H9 (cell line): ENCODE data around the gene ITIH4. TPM values are rescaled to one million over a fixed set of nuclear protein-coding genes. Genes with fewer than 3 reads are reported as not detected.

ENCODE experiments used
- DNase-seq: peaks from one replicate; pipeline ENCODE4 v3.0.0-alpha.2; 2017
- H2AFZ ChIP-seq: one replicate; pipeline ENCODE4 v1.6.1; 2013; ENCODE audit warnings: mild to moderate bottlenecking, low read length, control low read depth, moderate library complexity
- H2AK5ac ChIP-seq: 2 replicates; pipeline ENCODE4 v1.6.1; 2013; ENCODE audit warnings: low read length, control low read depth, mixed read lengths; ENCODE audit not compliant: insufficient read length
- H2BK120ac ChIP-seq: one replicate; pipeline ENCODE4 v1.6.1; 2013; ENCODE audit warnings: low read depth, mild to moderate bottlenecking, low read length, control low read depth, inconsistent platforms; ENCODE audit not compliant: poor library complexity, severe bottlenecking
- H2BK12ac ChIP-seq: 2 replicates; pipeline ENCODE4 v1.6.1; 2013; ENCODE audit warnings: low read length, control low read depth, mixed read lengths, low read depth; ENCODE audit not compliant: insufficient read length
- H2BK15ac ChIP-seq: 2 replicates; pipeline ENCODE4 v1.6.1; 2013; ENCODE audit warnings: low read depth, low read length, control low read depth
- H2BK20ac ChIP-seq: one replicate; pipeline ENCODE4 v1.6.1; 2013; ENCODE audit warnings: low read depth, mild to moderate bottlenecking, low read length, control low read depth, inconsistent platforms; ENCODE audit not compliant: poor library complexity, severe bottlenecking
- H2BK5ac ChIP-seq: 2 replicates; pipeline ENCODE4 v1.6.1; 2013; ENCODE audit warnings: low read length, control low read depth, mixed read lengths; ENCODE audit not compliant: insufficient read length
- H3K14ac ChIP-seq: 2 replicates; pipeline ENCODE4 v1.6.1; 2013; ENCODE audit warnings: low read length, control low read depth; ENCODE audit not compliant: insufficient read depth
- H3K18ac ChIP-seq: 2 replicates; pipeline ENCODE4 v1.6.1; 2013; ENCODE audit warnings: low read depth, mild to moderate bottlenecking, mixed read lengths, low read length, control low read depth; ENCODE audit not compliant: insufficient read length
- H3K23ac ChIP-seq: 2 replicates; pipeline ENCODE4 v1.6.1; 2013; ENCODE audit warnings: low read length, control low read depth, mixed read lengths, low read depth; ENCODE audit not compliant: insufficient read length
- H3K23me2 ChIP-seq: 2 replicates; pipeline ENCODE4 v1.6.1; 2013; ENCODE audit warnings: low read depth, mild to moderate bottlenecking, mixed read lengths, low read length, control low read depth; ENCODE audit not compliant: insufficient read length, poor library complexity, severe bottlenecking
- H3K27ac ChIP-seq: 2 replicates; pipeline ENCODE4 v1.5.1; 2013; ENCODE audit warnings: low read length, control low read depth, mixed read lengths, low read depth; ENCODE audit not compliant: insufficient read length
- H3K27me3 ChIP-seq: 2 replicates; pipeline ENCODE4 v1.6.1; 2013; ENCODE audit warnings: low read length, control low read depth, inconsistent platforms; ENCODE audit not compliant: insufficient read depth
- H3K4ac ChIP-seq: 2 replicates; pipeline ENCODE4 v1.6.1; 2013; ENCODE audit warnings: low read depth, mild to moderate bottlenecking, control low read depth, inconsistent platforms, low read length, moderate library complexity
- H3K4me1 ChIP-seq: 2 replicates; pipeline ENCODE4 v1.6.1; 2013; ENCODE audit warnings: low read length, control low read depth, inconsistent platforms; ENCODE audit not compliant: insufficient read depth
- H3K4me2 ChIP-seq: 2 replicates; pipeline ENCODE4 v1.6.1; 2013; ENCODE audit warnings: low read length, control low read depth, mixed read lengths; ENCODE audit not compliant: insufficient read length, insufficient read depth
- H3K56ac ChIP-seq: 2 replicates; pipeline ENCODE4 v1.6.1; 2013; ENCODE audit warnings: low read depth, mild to moderate bottlenecking, mixed read lengths, low read length, control low read depth; ENCODE audit not compliant: insufficient read length
- H3K79me1 ChIP-seq: 2 replicates; pipeline ENCODE4 v1.6.1; 2013; ENCODE audit warnings: low read depth, mild to moderate bottlenecking, moderate library complexity, low read length, control low read depth, inconsistent platforms; ENCODE audit not compliant: insufficient read depth, poor library complexity, severe bottlenecking
- H3K79me2 ChIP-seq: 2 replicates; pipeline ENCODE4 v1.6.1; 2013; ENCODE audit warnings: low read length, control low read depth, inconsistent platforms; ENCODE audit not compliant: insufficient read depth
- H3K9ac ChIP-seq: 2 replicates; pipeline ENCODE4 v1.6.1; 2013; ENCODE audit warnings: low read length, control low read depth, mixed read lengths; ENCODE audit not compliant: insufficient read length; ENCODE audit errors: extremely low read depth
- H3K9me3 ChIP-seq: one replicate; pipeline ENCODE4 v1.6.1; 2013; ENCODE audit warnings: low read depth, low read length, inconsistent platforms; ENCODE audit not compliant: control insufficient read depth
- H3T11ph ChIP-seq: one replicate; pipeline ENCODE4 v1.6.1; 2013; ENCODE audit warnings: mild to moderate bottlenecking, low read length, control low read depth, inconsistent platforms
- H4K20me1 ChIP-seq: one replicate; pipeline ENCODE4 v1.6.1; 2013; ENCODE audit not compliant: control insufficient read depth, insufficient read length, insufficient read depth
- H4K5ac ChIP-seq: 2 replicates; pipeline ENCODE4 v1.6.1; 2013; ENCODE audit warnings: low read depth, mild to moderate bottlenecking, mixed read lengths, low read length, control low read depth; ENCODE audit not compliant: insufficient read length
- H4K8ac ChIP-seq: replicated peaks from 2 replicates; pipeline ENCODE4 v1.6.1; 2013; ENCODE audit warnings: low read length, control low read depth, mixed read lengths, low read depth; ENCODE audit not compliant: insufficient read length
- H4K91ac ChIP-seq: 2 replicates; pipeline ENCODE4 v1.6.1; 2013; ENCODE audit warnings: low read depth, mild to moderate bottlenecking, moderate library complexity, mixed read lengths, low read length, control low read depth; ENCODE audit not compliant: insufficient read length
- H3K27ac Mint-ChIP-seq, 3 experiments: 2 replicates in 2 of 3; 3 replicates in 1 of 3; pipeline ENCODE4 v1.8.0; 2020 to 2021; ENCODE audit warnings: mixed read lengths in 3 of 3, mild to moderate bottlenecking in 1 of 3, moderate library complexity in 1 of 3
- H3K27me3 Mint-ChIP-seq: 2 replicates; pipeline ENCODE4 v1.8.0; 2021; ENCODE audit warnings: low read depth, mild to moderate bottlenecking, moderate library complexity, mixed read lengths
- H3K36me3 Mint-ChIP-seq, 3 experiments: 2 replicates in 2 of 3; 3 replicates in 1 of 3; pipeline ENCODE4 v1.8.0; 2020 to 2021; ENCODE audit warnings: low read depth in 3 of 3, mixed read lengths in 3 of 3; ENCODE audit not compliant: insufficient read depth in 1 of 3
- H3K4me1 Mint-ChIP-seq, 2 experiments: 2 replicates each; pipeline ENCODE4 v1.8.0; 2020; ENCODE audit warnings: mixed read lengths in 2 of 2
- H3K4me3 Mint-ChIP-seq, 2 experiments: 2 replicates in 1 of 2; 3 replicates in 1 of 2; pipeline ENCODE4 v1.8.0; 2020 to 2021; ENCODE audit warnings: mild to moderate bottlenecking in 2 of 2, mixed read lengths in 2 of 2, moderate library complexity in 1 of 2
- H3K9me3 Mint-ChIP-seq, 2 experiments: 2 replicates in 1 of 2; 3 replicates in 1 of 2; pipeline ENCODE4 v1.8.0; 2020; ENCODE audit warnings: mild to moderate bottlenecking in 2 of 2, mixed read lengths in 2 of 2, moderate library complexity in 1 of 2
- WGBS: extraction: QIAGEN DNeasy Blood & Tissue Kit; methylation state at CpG from one replicate; pipeline ENCODE4 v1.1.7; 2013; ENCODE audit warnings: missing lambda C conversion rate, low lambda C conversion rate, mixed read lengths; ENCODE audit not compliant: insufficient read length; ENCODE audit errors: extremely low coverage; 5-methylcytosine and 5-hydroxymethylcytosine counted together
- total RNA-seq: library from RNA; stranded (reverse); gene quantifications from 2 replicates; pipeline ENCODE4 v1.2.1, GENCODE V29; 2021
- TF ChIP-seq, protein P1 (sequence below): fragments of 200-600 bp; sonication (generic); conservative IDR thresholded peaks from 3 replicates; pipeline ENCODE4 v1.8.0; 2021; ENCODE audit warnings: antibody characterized with exemption, mild to moderate bottlenecking

The ITIH4 gene
- total RNA-seq, 1 experiment from 2014 or later: 3.0 TPM

DNA sequence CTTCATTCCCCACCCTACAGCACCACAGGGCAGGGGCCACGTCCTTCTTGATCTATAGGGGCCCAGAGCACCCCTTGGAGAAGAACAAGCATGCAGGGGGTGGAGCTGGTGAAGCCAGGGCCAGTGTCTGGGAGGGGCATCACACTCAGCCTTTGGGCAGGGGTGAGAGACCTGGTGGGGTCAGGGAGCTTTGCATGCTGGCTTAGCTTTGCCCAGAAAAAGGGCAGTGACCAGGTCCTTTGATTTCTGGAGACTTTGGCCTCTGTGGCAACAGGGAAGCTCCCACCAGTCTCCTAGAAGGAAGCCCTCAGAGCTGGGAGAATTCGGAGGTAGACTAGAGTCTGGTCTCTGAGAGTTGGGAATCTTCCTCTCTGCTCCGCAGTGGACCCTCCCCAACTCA is 990 bp downstream of the ITIH4 start:
- H3K27me3 ChIP-seq: no peaks in the 10 kb centered on the region; the same call in 1 of the 2 replicates
- H3K79me2 ChIP-seq: no peaks in the 10 kb centered on the region
- no peaks in the 10 kb centered on the region; a peak in 2 of 7 replicates for H3K36me3 Mint-ChIP-seq
- H3K9me3 ChIP-seq: no peaks in the 10 kb centered on the region
- no peak overlapping the region for H3K56ac ChIP-seq
- no peaks in the 10 kb centered on the region for H3K9me3 Mint-ChIP-seq
- no peak overlapping the region for H4K8ac ChIP-seq
- no peak overlapping the region for H4K5ac ChIP-seq
- H4K91ac ChIP-seq: no peak overlapping the region
- no peak overlapping the region for H3K27ac ChIP-seq
- H2BK12ac ChIP-seq: no peak overlapping the region
- H3K4me1 Mint-ChIP-seq: peaks cover 14 to 25% of the 10 kb centered on the region in 2 experiments
- no peak overlapping the region for H2AK5ac ChIP-seq
- H3K79me1 ChIP-seq: no peaks in the 10 kb centered on the region
- no peak for DNase-seq
- no peak overlapping the region for H2BK120ac ChIP-seq
- no peak overlapping the region for H3K27ac Mint-ChIP-seq
- no peak overlapping the region for H3K18ac ChIP-seq
- H3T11ph ChIP-seq: no peak overlapping the region
- H3K4me1 ChIP-seq: no peaks in the 10 kb centered on the region
- H3K9ac ChIP-seq: no peak overlapping the region
- no peak overlapping the region for H2BK5ac ChIP-seq
- H3K14ac ChIP-seq: no peak overlapping the region
- H3K23me2 ChIP-seq: no peaks in the 10 kb centered on the region
- H2BK20ac ChIP-seq: no peak overlapping the region
- no peak overlapping the region for H2AFZ ChIP-seq
- TF ChIP-seq, protein P1, sequence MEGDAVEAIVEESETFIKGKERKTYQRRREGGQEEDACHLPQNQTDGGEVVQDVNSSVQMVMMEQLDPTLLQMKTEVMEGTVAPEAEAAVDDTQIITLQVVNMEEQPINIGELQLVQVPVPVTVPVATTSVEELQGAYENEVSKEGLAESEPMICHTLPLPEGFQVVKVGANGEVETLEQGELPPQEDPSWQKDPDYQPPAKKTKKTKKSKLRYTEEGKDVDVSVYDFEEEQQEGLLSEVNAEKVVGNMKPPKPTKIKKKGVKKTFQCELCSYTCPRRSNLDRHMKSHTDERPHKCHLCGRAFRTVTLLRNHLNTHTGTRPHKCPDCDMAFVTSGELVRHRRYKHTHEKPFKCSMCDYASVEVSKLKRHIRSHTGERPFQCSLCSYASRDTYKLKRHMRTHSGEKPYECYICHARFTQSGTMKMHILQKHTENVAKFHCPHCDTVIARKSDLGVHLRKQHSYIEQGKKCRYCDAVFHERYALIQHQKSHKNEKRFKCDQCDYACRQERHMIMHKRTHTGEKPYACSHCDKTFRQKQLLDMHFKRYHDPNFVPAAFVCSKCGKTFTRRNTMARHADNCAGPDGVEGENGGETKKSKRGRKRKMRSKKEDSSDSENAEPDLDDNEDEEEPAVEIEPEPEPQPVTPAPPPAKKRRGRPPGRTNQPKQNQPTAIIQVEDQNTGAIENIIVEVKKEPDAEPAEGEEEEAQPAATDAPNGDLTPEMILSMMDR: no peak
- H3K23ac ChIP-seq: no peak overlapping the region
- H3K4me2 ChIP-seq: no peak overlapping the region
- no peaks in the 10 kb centered on the region for H4K20me1 ChIP-seq
- H3K27me3 Mint-ChIP-seq: no peaks in the 10 kb centered on the region; the same call in 1 of the 2 replicates
- no peak overlapping the region for H3K4me3 Mint-ChIP-seq
- no peak overlapping the region for H3K4ac ChIP-seq
- H2BK15ac ChIP-seq: no peak overlapping the region
- WGBS: no CpG with 5 or more reads among the region's 3 CpGs
